H1 (cell line): Measurements from ENCODE around the gene MRPS6. TPM values are rescaled to one million over a fixed set of nuclear protein-coding genes. Genes with fewer than 3 reads are reported as not detected.
A peak's percentile ranks its signal among the peaks of the same experiment; 100 is the strongest.

Experiments used
- CTCF ChIA-PET: fragments of 300-600 bp; sonication (Branson Sonifier 250); formaldehyde crosslinking; loops from one replicate; lab custom pipeline; 2021; ENCODE audit not compliant: partially characterized antibody; lab: Charles Lee
- POLR2A ChIA-PET: fragments of 300-600 bp; sonication (Branson Sonifier 250); formaldehyde crosslinking; loops from one replicate; lab custom pipeline; 2021; ENCODE audit warnings: inconsistent platforms; ENCODE audit not compliant: partially characterized antibody; lab: Charles Lee
- DNase-seq, 2 experiments: peaks; one replicate each; pipeline versions ENCODE4 v3.0.0 to v3.0.0-alpha.2; 2010 to 2022; ENCODE audit warnings: low spot score in 2 of 2, low read depth in 1 of 2, mixed read lengths in 1 of 2
- FAIRE-seq: peaks from 2 replicates; lab custom pipeline; 2011; peaks lifted over from hg19 to GRCh38; lab: Jason Lieb, UNC
- H2AFZ ChIP-seq: 2 replicates; pipeline ENCODE4 v1.8.1; 2012; ENCODE audit warnings: low read length, inconsistent platforms
- H2AK5ac ChIP-seq: 2 replicates; pipeline ENCODE4 v1.6.1; 2013; ENCODE audit warnings: low read depth, low read length
- H2BK120ac ChIP-seq: replicated peaks from 2 replicates; pipeline ENCODE3; 2013; ENCODE audit warnings: low read depth, low read length, inconsistent platforms
- H2BK12ac ChIP-seq: 2 replicates; pipeline ENCODE4 v1.6.1; 2013; ENCODE audit warnings: low read depth, low read length
- H2BK15ac ChIP-seq: 2 replicates; pipeline ENCODE4 v1.6.1; 2013; ENCODE audit warnings: low read length
- H2BK20ac ChIP-seq: 2 replicates; pipeline ENCODE4 v1.6.1; 2013; ENCODE audit warnings: low read length
- H2BK5ac ChIP-seq: 2 replicates; pipeline ENCODE4 v1.6.1; 2013; ENCODE audit warnings: low read depth, low read length
- H3K14ac ChIP-seq: 2 replicates; pipeline ENCODE4 v1.6.1; 2013; ENCODE audit warnings: inconsistent platforms; ENCODE audit not compliant: insufficient read length
- H3K18ac ChIP-seq: 2 replicates; pipeline ENCODE4 v1.6.1; 2013; ENCODE audit warnings: low read length; ENCODE audit errors: extremely low read depth
- H3K23ac ChIP-seq: 2 replicates; pipeline ENCODE4 v1.6.1; 2013; ENCODE audit warnings: inconsistent platforms; ENCODE audit not compliant: insufficient read length
- H3K23me2 ChIP-seq: 2 replicates; pipeline ENCODE4 v1.6.1; 2013; ENCODE audit warnings: low read depth, low read length
- H3K27ac ChIP-seq: 2 replicates; pipeline ENCODE4 v1.6.1; 2011; ENCODE audit warnings: low read depth, low read length, inconsistent platforms
- H3K27me3 ChIP-seq, 4 experiments: replicated peaks in 1 of 4; 1 replicate in 1 of 4; 2 replicates in 3 of 4; pipeline versions ENCODE4 v1.6.1 to v1.8.1; 2011 to 2013; ENCODE audit warnings: low read length in 3 of 4, mild to moderate bottlenecking in 3 of 4, inconsistent platforms in 2 of 4, mixed read lengths in 2 of 4, moderate library complexity in 1 of 4; ENCODE audit not compliant: control insufficient read depth in 3 of 4, insufficient read depth in 3 of 4; ENCODE audit errors: extremely low read depth in 1 of 4
- H3K36me3 ChIP-seq, 4 experiments: 2 replicates each; pipeline versions ENCODE4 v1.6.1 to v1.8.1; 2011 to 2013; ENCODE audit warnings: mild to moderate bottlenecking in 4 of 4, low read length in 3 of 4, moderate library complexity in 2 of 4, control low read depth in 1 of 4, inconsistent platforms in 1 of 4; ENCODE audit not compliant: insufficient read depth in 4 of 4, control insufficient read depth in 2 of 4
- H3K4ac ChIP-seq: replicated peaks from 2 replicates; pipeline ENCODE3; 2013; ENCODE audit warnings: low read length, low read depth, mixed read lengths, inconsistent platforms; ENCODE audit not compliant: insufficient read length
- H3K4me1 ChIP-seq, 4 experiments: replicated peaks in 1 of 4; 1 replicate in 1 of 4; 2 replicates in 3 of 4; pipeline versions ENCODE4 v1.6.1 to v1.8.1; 2011 to 2013; ENCODE audit warnings: low read length in 3 of 4, inconsistent platforms in 2 of 4, mixed read lengths in 1 of 4; ENCODE audit not compliant: insufficient read depth in 4 of 4, control insufficient read depth in 3 of 4
- H3K4me2 ChIP-seq, 2 experiments: 2 replicates each; pipeline versions ENCODE4 v1.6.1 to v1.8.1; 2011 to 2013; ENCODE audit warnings: low read depth in 2 of 2, low read length in 2 of 2, control low read depth in 1 of 2, inconsistent platforms in 1 of 2, mild to moderate bottlenecking in 1 of 2; ENCODE audit not compliant: insufficient read depth in 1 of 2
- H3K4me3 ChIP-seq, 4 experiments: fragments of 200-600, 300-600 bp in 1 of 4; sonication (generic), shearing (Covaris generic), sonication (Bioruptor Twin) in 1 of 4; 2 replicates each; pipeline versions ENCODE4 v1.5.1 to v1.8.1; 2011 to 2016; ENCODE audit warnings: low read length in 4 of 4, low read depth in 3 of 4, control low read depth in 2 of 4, inconsistent platforms in 2 of 4, mild to moderate bottlenecking in 2 of 4, mixed read lengths in 1 of 4, moderate library complexity in 1 of 4; ENCODE audit not compliant: insufficient read depth in 2 of 4; ENCODE audit errors: extremely low read depth in 1 of 4
- H3K56ac ChIP-seq: replicated peaks from 2 replicates; pipeline ENCODE3; 2013; ENCODE audit warnings: low read depth, mild to moderate bottlenecking, mixed read lengths, low read length, inconsistent platforms; ENCODE audit not compliant: insufficient read length
- H3K79me1 ChIP-seq: 2 replicates; pipeline ENCODE4 v1.6.1; 2013; ENCODE audit warnings: low read depth, low read length, control low read depth
- H3K79me2 ChIP-seq, 2 experiments: 2 replicates each; pipeline versions ENCODE4 v1.6.1 to v1.8.1; 2012 to 2013; ENCODE audit warnings: low read length in 2 of 2, mild to moderate bottlenecking in 2 of 2, inconsistent platforms in 1 of 2; ENCODE audit not compliant: insufficient read depth in 2 of 2, control insufficient read depth in 1 of 2
- H3K9ac ChIP-seq, 4 experiments: replicated peaks in 1 of 4; 1 replicate in 1 of 4; 2 replicates in 3 of 4; pipeline versions ENCODE4 v1.6.1 to v1.8.1; 2011 to 2013; ENCODE audit warnings: low read depth in 3 of 4, low read length in 3 of 4, control low read depth in 2 of 4, mild to moderate bottlenecking in 2 of 4, moderate library complexity in 2 of 4, inconsistent platforms in 1 of 4; ENCODE audit errors: extremely low read depth in 1 of 4
- H3K9me3 ChIP-seq, 2 experiments: 2 replicates each; pipeline versions ENCODE4 v1.6.1 to v1.8.1; 2012 to 2013; ENCODE audit warnings: mild to moderate bottlenecking in 2 of 2, moderate library complexity in 2 of 2, control low read depth in 1 of 2, inconsistent platforms in 1 of 2, low read depth in 1 of 2, low read length in 1 of 2, mixed read lengths in 1 of 2; ENCODE audit not compliant: insufficient read depth in 2 of 2
- H4K20me1 ChIP-seq, 2 experiments: replicated peaks in 1 of 2; 2 replicates each; pipeline versions ENCODE3 to v1.8.1; 2011 to 2013; ENCODE audit warnings: inconsistent platforms in 2 of 2, low read length in 2 of 2, mild to moderate bottlenecking in 1 of 2; ENCODE audit not compliant: insufficient read depth in 2 of 2, control insufficient read depth in 1 of 2
- H4K5ac ChIP-seq: 2 replicates; pipeline ENCODE4 v1.6.1; 2013; ENCODE audit warnings: low read length, low read depth, mixed read lengths, inconsistent platforms; ENCODE audit not compliant: insufficient read length
- H4K8ac ChIP-seq: 2 replicates; pipeline ENCODE4 v1.8.0; 2013; ENCODE audit warnings: mild to moderate bottlenecking, moderate library complexity, low read length, inconsistent platforms; ENCODE audit not compliant: insufficient read depth; ENCODE audit errors: extremely low read depth
- H4K91ac ChIP-seq: replicated peaks from 2 replicates; pipeline ENCODE3; 2013; ENCODE audit warnings: low read length, mixed read lengths, inconsistent platforms; ENCODE audit not compliant: insufficient read length
- CTCF ChIP-seq, 3 experiments: IDR thresholded peaks; 1 replicate in 2 of 3; 2 replicates in 1 of 3; pipeline versions ENCODE4 v1.5.1 to v1.6.1; 2011; ENCODE audit warnings: low read length in 3 of 3, mild to moderate bottlenecking in 3 of 3, inconsistent platforms in 2 of 3, low read depth in 1 of 3, moderate library complexity in 1 of 3; ENCODE audit not compliant: insufficient read depth in 1 of 3; ENCODE audit errors: control extremely low read depth in 1 of 3
- EP300 ChIP-seq, 2 experiments: IDR thresholded peaks; 1 replicate in 1 of 2; 2 replicates in 1 of 2; pipeline ENCODE4 v1.6.1; 2011 to 2012; ENCODE audit warnings: low read depth in 2 of 2, low read length in 2 of 2, mild to moderate bottlenecking in 2 of 2, borderline replicate concordance in 1 of 2, inconsistent platforms in 1 of 2, moderate library complexity in 1 of 2
- HDAC2 ChIP-seq, 2 experiments: fragments of 300-600 bp in 1 of 2; sonication (generic) in 1 of 2; IDR thresholded peaks; 2 replicates each; pipeline ENCODE4 v1.6.1; 2011 to 2012; ENCODE audit warnings: low read depth in 2 of 2, low read length in 2 of 2, mild to moderate bottlenecking in 2 of 2, moderate library complexity in 2 of 2, borderline replicate concordance in 1 of 2, inconsistent platforms in 1 of 2
- SP1 ChIP-seq: IDR thresholded peaks from 2 replicates; pipeline ENCODE4 v1.6.1; 2011; ENCODE audit warnings: low read depth, low read length
- USF2 ChIP-seq: IDR thresholded peaks from 2 replicates; pipeline ENCODE4 v1.6.1; 2011; ENCODE audit warnings: low read length, improper control_type of control experiment
- WGBS, 2 experiments: shearing (Covaris generic) in 1 of 2; methylation state at CpG; one replicate each; pipeline versions ENCODE4 v1.1.6 to v1.1.7; 2013 to 2015; ENCODE audit warnings: low lambda C conversion rate in 2 of 2, mixed read lengths in 2 of 2, inconsistent platforms in 1 of 2, low coverage in 1 of 2, missing lambda C conversion rate in 1 of 2; ENCODE audit not compliant: insufficient replicate concordance in 2 of 2, insufficient coverage in 1 of 2, insufficient read length in 1 of 2; ENCODE audit errors: extremely low coverage in 1 of 2, missing lambda C conversion rate in 1 of 2; 5-methylcytosine and 5-hydroxymethylcytosine counted together
- polyA plus RNA-seq, 7 experiments: library from polyadenylated mRNA; depleted of rRNA in 3 of 7; stranded (reverse) in 5 of 7; unstranded in 2 of 7; fragments of >200 nt in 5 of 7; fragments of 200-250 nt in 2 of 7; gene quantifications; 1 replicate in 5 of 7; 2 replicates in 1 of 7; 4 replicates in 1 of 7; pipeline versions ENCODE4 v1.2.1 to v1.2.3, GENCODE V29; 2011 to 2013; ENCODE audit warnings: missing spikeins in 2 of 7, mixed read lengths in 2 of 7
- total RNA-seq: library from RNA; stranded (reverse); fragmentation: NEBNext Ultra II Directional; extraction: Animal tissue kit (Norgen Biotek cat#: 25700); gene quantifications from 2 replicates; pipeline ENCODE4 v1.2.1, GENCODE V29; 2021

The MRPS6 gene
- total and polyA plus RNA-seq, 2 of the 8 experiments (the other 6 are each of a cell fraction or from before 2014, with no cell fraction given), result 62.7 to 156 TPM

GRCh38 chr21:34132202-34132601 is 58.8 kb downstream of the MRPS6 start:
- H2AFZ ChIP-seq, result no peak overlapping the region
- no peak overlapping the region for H3K9ac ChIP-seq
- DNase-seq, result peak in 1 of 2 experiments; percentile 35
- H4K8ac ChIP-seq, result no peak overlapping the region
- no peak overlapping the region for H3K4me3 ChIP-seq
- TF ChIP-seq CTCF (IDR thresholded peaks at IDR 0.05; ENCODE audit: control extremely low read depth in 1 of 3, insufficient read depth in 1 of 3, low read depth in 1 of 3, low read length in 3 of 3) (no peak), EP300 (IDR thresholded peaks at IDR 0.05; ENCODE audit: borderline replicate concordance in 1 of 2, low read depth in 2 of 2, low read length in 2 of 2) (no peak), SP1 (no peak), HDAC2 (IDR thresholded peaks at IDR 0.05; ENCODE audit: borderline replicate concordance in 1 of 2, low read depth in 2 of 2, low read length in 2 of 2) (no peak), USF2 (no peak)
- H3K4ac ChIP-seq, result peak overlapping the region; percentile 6
- no peak overlapping the region for H4K5ac ChIP-seq
- H3K56ac ChIP-seq, result no peak overlapping the region
- H2BK5ac ChIP-seq, result 0 out of 2 replicates have a peak overlapping the region, but pooled peaks have one; percentile 19
- H3K27ac ChIP-seq, result no peak overlapping the region
- no peak for FAIRE-seq
- no peak overlapping the region for H4K91ac ChIP-seq
- no peak overlapping the region for H3K23ac ChIP-seq
- peaks cover 12 to 41% (median 37%) of the 10 kb centered on the region in 4 experiments for H3K4me1 ChIP-seq
- no peak overlapping the region for H3K4me2 ChIP-seq
- H3K9me3 ChIP-seq, result no peaks in the 10 kb centered on the region
- CTCF ChIA-PET, result interaction anchor here (1.0 to 7.9 kb wide), 11 partner anchors 10 to 215 kb away, joined by 3 to 56 read pairs (median 7); no protein-coding TSS in a partner anchor
- H2AK5ac ChIP-seq, result peak overlapping the region; percentile 41; the same call in 1 of the 2 replicates
- no peak overlapping the region for H2BK20ac ChIP-seq
- POLR2A ChIA-PET, result interaction anchor here (1.2 to 3.6 kb wide), 2 partner anchors 10 to 67 kb away, joined by 3 to 10 read pairs; no protein-coding TSS in a partner anchor
- peaks cover 6 to 79% of the 10 kb centered on the region in 2 experiments for H3K79me2 ChIP-seq
- H3K36me3 ChIP-seq, result peaks cover 0 to 8% (median 5%) of the 10 kb centered on the region in 4 experiments; a peak in 2 of 8 replicates
- 82% methylated on average over 13 of the region's 13 CpGs; no CpG with 5 or more reads in 1 of the 2 experiments for WGBS, 2 experiments
- H3K79me1 ChIP-seq, result peaks cover 4% of the 10 kb centered on the region; the same call in 1 of the 2 replicates
- peak overlapping the region; percentile 62; the same call in 1 of the 2 replicates for H3K18ac ChIP-seq
- peak overlapping the region; percentile 31; the same call in 1 of the 2 replicates for H2BK12ac ChIP-seq
- no peak overlapping the region for H3K14ac ChIP-seq
- H3K27me3 ChIP-seq, result no peaks in the 10 kb centered on the region
- H2BK120ac ChIP-seq, result no peak overlapping the region
- H3K23me2 ChIP-seq, result no peaks in the 10 kb centered on the region
- H2BK15ac ChIP-seq, result peak overlapping the region; percentile 51; the same call in 1 of the 2 replicates
- peaks cover 0 to 2% of the 10 kb centered on the region in 2 experiments for H4K20me1 ChIP-seq
